ENCODE measurements around the gene BANP. TPM values are rescaled to one million over a fixed set of nuclear protein-coding genes. Genes with fewer than 3 reads are reported as not detected.
"Not testable (repeated sequence)": the region's sequence is repeated elsewhere in the genome, so short reads cannot be mapped to it uniquely, and the experiment has no call there.

The BANP gene
- total and polyA plus RNA-seq, 2 of the 8 experiments (the other 6 are each of a cell fraction or from before 2014, with no cell fraction given), result 25.8 to 39.8 TPM

DNA sequence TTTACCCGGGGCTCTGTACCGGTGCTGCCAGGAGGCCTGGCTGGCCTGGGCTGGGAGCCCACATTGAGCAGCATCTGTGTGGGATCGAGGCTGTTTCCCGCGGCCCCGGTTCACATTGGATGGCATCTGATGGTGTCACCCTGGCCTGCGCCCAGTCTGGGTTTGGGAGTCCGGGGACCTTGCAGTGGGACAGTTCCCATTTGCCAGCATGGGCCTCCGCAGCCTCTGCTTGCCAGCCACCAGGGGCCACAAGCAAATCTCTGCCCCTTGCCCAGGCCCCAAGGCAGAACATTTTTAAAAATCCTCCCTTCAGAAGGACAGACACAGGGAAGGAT, 64.5 kb downstream of the BANP start (continued):
- TF ChIP-seq, protein P1, sequence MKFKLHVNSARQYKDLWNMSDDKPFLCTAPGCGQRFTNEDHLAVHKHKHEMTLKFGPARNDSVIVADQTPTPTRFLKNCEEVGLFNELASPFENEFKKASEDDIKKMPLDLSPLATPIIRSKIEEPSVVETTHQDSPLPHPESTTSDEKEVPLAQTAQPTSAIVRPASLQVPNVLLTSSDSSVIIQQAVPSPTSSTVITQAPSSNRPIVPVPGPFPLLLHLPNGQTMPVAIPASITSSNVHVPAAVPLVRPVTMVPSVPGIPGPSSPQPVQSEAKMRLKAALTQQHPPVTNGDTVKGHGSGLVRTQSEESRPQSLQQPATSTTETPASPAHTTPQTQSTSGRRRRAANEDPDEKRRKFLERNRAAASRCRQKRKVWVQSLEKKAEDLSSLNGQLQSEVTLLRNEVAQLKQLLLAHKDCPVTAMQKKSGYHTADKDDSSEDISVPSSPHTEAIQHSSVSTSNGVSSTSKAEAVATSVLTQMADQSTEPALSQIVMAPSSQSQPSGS (IDR thresholded peaks at IDR 0.05; ENCODE audit: low read length), result no peak
- no peak for TF ChIP-seq GTF2F1 (IDR thresholded peaks at IDR 0.05; ENCODE audit: borderline replicate concordance, low read depth, low read length)

DNA sequence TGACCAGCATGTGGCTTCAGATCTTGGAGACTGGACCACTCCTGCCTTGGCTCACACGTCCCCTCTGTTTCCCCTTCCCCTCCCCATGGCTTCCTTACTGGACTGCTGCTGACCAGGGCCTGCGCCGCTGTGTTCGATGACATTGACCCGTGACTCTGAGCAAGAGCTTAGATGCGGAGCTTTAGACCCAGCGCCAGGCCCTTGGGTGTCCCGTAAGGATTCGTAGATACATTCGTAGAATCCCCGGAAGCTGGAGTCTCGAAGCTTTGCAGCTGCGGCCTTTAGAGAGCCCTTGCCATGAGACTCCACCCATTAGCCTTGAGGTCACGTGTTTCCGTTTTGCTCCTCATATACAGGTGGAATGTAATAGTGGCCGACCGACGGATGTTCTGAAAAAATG, 65.2 kb downstream of the BANP start:
- H2BK12ac ChIP-seq (ENCODE audit: low read depth, low read length); H2AFZ ChIP-seq (ENCODE audit: low read length); H3K4ac ChIP-seq (replicated peaks; ENCODE audit: insufficient read length, low read depth, low read length); H2BK15ac ChIP-seq (ENCODE audit: low read length); H3K9ac ChIP-seq (replicated peaks in 1 of 4; ENCODE audit: extremely low read depth in 1 of 4, low read depth in 3 of 4, low read length in 3 of 4); H4K20me1 ChIP-seq (replicated peaks in 1 of 2; ENCODE audit: control insufficient read depth in 1 of 2, insufficient read depth in 2 of 2, low read length in 2 of 2); H3K4me1 ChIP-seq (replicated peaks in 1 of 4; ENCODE audit: control insufficient read depth in 3 of 4, insufficient read depth in 4 of 4, low read length in 3 of 4); H3K14ac ChIP-seq (ENCODE audit: insufficient read length); H2BK120ac ChIP-seq (replicated peaks; ENCODE audit: low read depth, low read length); H3K79me2 ChIP-seq (ENCODE audit: control insufficient read depth in 1 of 2, insufficient read depth in 2 of 2, low read length in 2 of 2); H3K23ac ChIP-seq (ENCODE audit: insufficient read length); DNase-seq (ENCODE audit: low read depth in 1 of 2, low spot score in 2 of 2); H3K27ac ChIP-seq (ENCODE audit: low read depth, low read length); H3K56ac ChIP-seq (replicated peaks; ENCODE audit: insufficient read length, low read depth, low read length); POLR2A ChIA-PET (ENCODE audit: partially characterized antibody); H2BK20ac ChIP-seq (ENCODE audit: low read length); H3K4me2 ChIP-seq (ENCODE audit: insufficient read depth in 1 of 2, low read depth in 2 of 2, low read length in 2 of 2); CTCF ChIA-PET (ENCODE audit: partially characterized antibody); H4K5ac ChIP-seq (ENCODE audit: insufficient read length, low read depth, low read length); FAIRE-seq; H3K79me1 ChIP-seq (ENCODE audit: low read depth, low read length); H3K27me3 ChIP-seq (replicated peaks in 1 of 4; ENCODE audit: control insufficient read depth in 3 of 4, extremely low read depth in 1 of 4, insufficient read depth in 3 of 4, low read length in 3 of 4); H4K91ac ChIP-seq (replicated peaks; ENCODE audit: insufficient read length, low read length); H3K18ac ChIP-seq (ENCODE audit: extremely low read depth, low read length); H3K23me2 ChIP-seq (ENCODE audit: low read depth, low read length); H4K8ac ChIP-seq (ENCODE audit: extremely low read depth, insufficient read depth, low read length); H3K36me3 ChIP-seq (ENCODE audit: control insufficient read depth in 2 of 4, insufficient read depth in 4 of 4, low read length in 3 of 4); H2AK5ac ChIP-seq (ENCODE audit: low read depth, low read length); H3K4me3 ChIP-seq (ENCODE audit: extremely low read depth in 1 of 4, insufficient read depth in 2 of 4, low read depth in 3 of 4, low read length in 4 of 4); H3K9me3 ChIP-seq (ENCODE audit: insufficient read depth in 2 of 2, low read depth in 1 of 2, low read length in 1 of 2); H2BK5ac ChIP-seq (ENCODE audit: low read depth, low read length): not testable (repeated sequence)
- WGBS, 2 experiments (ENCODE audit: extremely low coverage in 1 of 2, insufficient coverage in 1 of 2, insufficient read length in 1 of 2, insufficient replicate concordance in 2 of 2, low coverage in 1 of 2, low lambda C conversion rate in 2 of 2, missing lambda C conversion rate in 1 of 2), result 90% methylated on average over 17 of the region's 18 CpGs; no CpG with 5 or more reads in 1 of the 2 experiments
